H1 (cell line): ENCODE data around the gene CCDC116. TPM values are rescaled to one million over a fixed set of nuclear protein-coding genes. Genes with fewer than 3 reads are reported as not detected.

Experiments
- ATF3 ChIP-seq: IDR thresholded peaks from 2 replicates; pipeline ENCODE4 v1.6.1; 2011; ENCODE audit warnings: low read depth, mild to moderate bottlenecking, low read length; ENCODE audit not compliant: insufficient read depth
- BCL11A ChIP-seq, 2 experiments: IDR thresholded peaks; one replicate each; pipeline ENCODE4 v1.6.1; 2011; ENCODE audit warnings: low read depth in 2 of 2, low read length in 2 of 2, mild to moderate bottlenecking in 2 of 2
- CHD1 ChIP-seq: IDR thresholded peaks from 2 replicates; pipeline ENCODE4 v1.6.1; 2012; ENCODE audit warnings: low read depth, low read length, improper control_type of control experiment
- E2F6 ChIP-seq: IDR thresholded peaks from 2 replicates; pipeline ENCODE4 v1.6.1; 2012; ENCODE audit warnings: inconsistent platforms
- EZH2 ChIP-seq: fragments of 200-600 bp; sonication (generic); IDR thresholded peaks from 2 replicates; pipeline ENCODE4 v1.7.1; 2012; ENCODE audit warnings: low read depth, mild to moderate bottlenecking, moderate library complexity, low read length, inconsistent platforms; ENCODE audit not compliant: severe bottlenecking
- FOSL1 ChIP-seq: IDR thresholded peaks from 2 replicates; pipeline ENCODE4 v1.6.1; 2011; ENCODE audit warnings: mild to moderate bottlenecking, low read depth, low read length, moderate library complexity; ENCODE audit not compliant: insufficient read depth
- KDM1A ChIP-seq: fragments of 200-600, 300-600 bp; sonication (generic); IDR thresholded peaks from 2 replicates; pipeline ENCODE4 v1.7.1; 2016; ENCODE audit warnings: mild to moderate bottlenecking, low read length, borderline replicate concordance
- PHF8 ChIP-seq: fragments of 200-600 bp; sonication (generic); conservative IDR thresholded peaks from 2 replicates; pipeline ENCODE4 v1.7.1; 2012; ENCODE audit warnings: low read depth, mild to moderate bottlenecking, inconsistent platforms, low read length, moderate library complexity
- POLR2A ChIP-seq, 2 experiments: IDR thresholded peaks; 1 replicate in 1 of 2; 2 replicates in 1 of 2; pipeline ENCODE4 v1.6.1; 2011; ENCODE audit warnings: low read depth in 2 of 2, low read length in 2 of 2, mild to moderate bottlenecking in 2 of 2; ENCODE audit errors: control extremely low read depth in 1 of 2
- RAD21 ChIP-seq, 2 experiments: IDR thresholded peaks in 1 of 2; conservative IDR thresholded peaks in 1 of 2; 2 replicates each; pipeline ENCODE4 v1.6.1; 2011; ENCODE audit warnings: low read depth in 2 of 2, low read length in 2 of 2, improper control_type of control experiment in 1 of 2, inconsistent platforms in 1 of 2, mild to moderate bottlenecking in 1 of 2, moderate library complexity in 1 of 2
- RFX5 ChIP-seq: IDR thresholded peaks from 2 replicates; pipeline ENCODE4 v1.6.1; 2011; ENCODE audit warnings: low read depth, low read length, improper control_type of control experiment, borderline replicate concordance
- SAP30 ChIP-seq: fragments of 300-600 bp; sonication (generic); IDR thresholded peaks from 2 replicates; pipeline ENCODE4 v1.7.1; 2012; ENCODE audit warnings: low read length, moderate library complexity, mild to moderate bottlenecking, inconsistent platforms; ENCODE audit not compliant: insufficient read depth, insufficient replicate concordance
- SIRT6 ChIP-seq: IDR thresholded peaks from one replicate; pipeline ENCODE4 v1.7.1; 2012; ENCODE audit warnings: low read length, inconsistent platforms
- SP1 ChIP-seq: IDR thresholded peaks from 2 replicates; pipeline ENCODE4 v1.6.1; 2011; ENCODE audit warnings: low read depth, low read length
- SP2 ChIP-seq: IDR thresholded peaks from 2 replicates; pipeline ENCODE4 v1.6.1; 2012; ENCODE audit warnings: mild to moderate bottlenecking, low read length, inconsistent platforms
- SUZ12 ChIP-seq: fragments of 200-600 bp; sonication (generic); IDR thresholded peaks from 2 replicates; pipeline ENCODE4 v1.6.1; 2012; ENCODE audit warnings: mild to moderate bottlenecking, inconsistent platforms, low read length, moderate library complexity, mixed read lengths
- TBP ChIP-seq: IDR thresholded peaks from 2 replicates; pipeline ENCODE4 v1.6.1; 2011; ENCODE audit warnings: low read depth, low read length, improper control_type of control experiment
- TCF12 ChIP-seq: IDR thresholded peaks from 2 replicates; pipeline ENCODE4 v1.6.1; 2011; ENCODE audit warnings: low read depth, mild to moderate bottlenecking, low read length
- YY1 ChIP-seq: IDR thresholded peaks from 2 replicates; pipeline ENCODE4 v1.6.1; 2011; ENCODE audit warnings: low read depth, mild to moderate bottlenecking, low read length
- polyA plus RNA-seq, 7 experiments: library from polyadenylated mRNA; depleted of rRNA in 3 of 7; stranded (reverse) in 5 of 7; unstranded in 2 of 7; fragments of >200 nt in 5 of 7; fragments of 200-250 nt in 2 of 7; gene quantifications; 1 replicate in 5 of 7; 2 replicates in 1 of 7; 4 replicates in 1 of 7; pipeline versions ENCODE4 v1.2.1 to v1.2.3, GENCODE V29; 2011 to 2013; ENCODE audit warnings: missing spikeins in 2 of 7, mixed read lengths in 2 of 7
- total RNA-seq: library from RNA; stranded (reverse); fragmentation: NEBNext Ultra II Directional; extraction: Animal tissue kit (Norgen Biotek cat#: 25700); gene quantifications from 2 replicates; pipeline ENCODE4 v1.2.1, GENCODE V29; 2021

Gene CCDC116
- total and polyA plus RNA-seq, 2 of the 8 experiments (the other 6 are each of a cell fraction or from before 2014, with no cell fraction given), result 0.08 TPM; not detected in 1

- TF ChIP-seq ATF3 (no peak), RFX5 (no peak), TCF12 (no peak), E2F6 (peak; percentile 74), CHD1 (no peak), PHF8 (peak; percentile 52), TBP (peak; percentile 52; the same call in 1 of the 2 replicates), POLR2A (IDR thresholded peaks at IDR 0.05; ENCODE audit: control extremely low read depth in 1 of 2, low read depth in 2 of 2, low read length in 2 of 2) (peak in 1 of 2 experiments; percentile 72; a peak in 2 of 3 replicates), FOSL1 (no peak), BCL11A (IDR thresholded peaks at IDR 0.05; ENCODE audit: low read depth in 2 of 2, low read length in 2 of 2) (no peak), EZH2 (no peak), KDM1A (no peak), SAP30 (no peak), RAD21 (IDR thresholded peaks at IDR 0.05 in 1 of 2, conservative IDR thresholded peaks at IDR 0.05 in 1 of 2; ENCODE audit: low read depth in 2 of 2, low read length in 2 of 2) (no peak), SIRT6 (no peak), SP2 (peak; percentile 10; the same call in 1 of the 2 replicates), SP1 (0 out of 2 replicates have a peak, but pooled peaks have one; percentile 65), YY1 (peak; percentile 83), SUZ12 (no peak)
Observed at GRCh38 chr22:21652010-21652546, 19.5 kb downstream of the CCDC116 start (continued).
